GM12878 (cell line): ENCODE data around the gene NLE1. TPM values are rescaled to one million over a fixed set of nuclear protein-coding genes. Genes with fewer than 3 reads are reported as not detected.

Source experiments
- ATAC-seq: fragments of 200-7000 bp; cut with Tn5 transposase; 3 replicates; pipeline ENCODE4 v1.9.1; 2020; ENCODE audit warnings: mild to moderate bottlenecking, moderate library complexity
- BruUV-seq: library from RNA; stranded (reverse); fragments of 400-500 nt; replicated peaks from 2 replicates; lab custom pipeline; 2021; lab: Mats Ljungman, UMichigan
- CTCF ChIA-PET: fragments of 300-600 bp; sonication (Branson Sonifier 250); formaldehyde crosslinking; extraction: SDS; loops from one replicate; lab custom pipeline; 2021; ENCODE audit warnings: inconsistent platforms; lab: Yijun Ruan, JAX
- POLR2A ChIA-PET: fragments of 350-600 bp; formaldehyde crosslinking; extraction: SDS; loops from one replicate; lab custom pipeline; 2021; ENCODE audit warnings: inconsistent platforms; lab: Charles Lee
- RAD21 ChIA-PET: fragments of 300-600 bp; sonication (Branson Sonifier 250); formaldehyde crosslinking; loops from one replicate; lab custom pipeline; 2023; ENCODE audit warnings: antibody characterized with exemption; ENCODE audit not compliant: unreplicated experiment; lab: Charles Lee
- SMC1A ChIA-PET: fragments of 300-600 bp; sonication (Branson Sonifier 250); formaldehyde crosslinking; loops from one replicate; lab custom pipeline; 2023; ENCODE audit not compliant: unreplicated experiment, uncharacterized antibody; lab: Charles Lee
- DNase-seq: peaks from one replicate; pipeline ENCODE4 v3.0.0-alpha.2; 2011; ENCODE audit warnings: low read depth, low spot score
- FAIRE-seq: peaks from 3 replicates; lab custom pipeline; 2011; peaks lifted over from hg19 to GRCh38; lab: Jason Lieb, UNC
- H2AFZ ChIP-seq: 2 replicates; pipeline ENCODE4 v1.6.0; 2011; ENCODE audit warnings: low read depth, low read length, control low read depth; ENCODE audit not compliant: control insufficient read depth
- H3K27ac ChIP-seq: 2 replicates; pipeline ENCODE4 v1.5.1; 2011; ENCODE audit warnings: control low read depth; ENCODE audit not compliant: control insufficient read depth, insufficient read depth
- H3K27me3 ChIP-seq, 2 experiments: replicated peaks in 1 of 2; 2 replicates each; pipeline versions ENCODE4 v1.6.0 to v1.6.1; 2011; ENCODE audit warnings: low read length in 1 of 2; ENCODE audit not compliant: control insufficient read depth in 2 of 2, insufficient read depth in 2 of 2
- H3K36me3 ChIP-seq, 2 experiments: 2 replicates each; pipeline ENCODE4 v1.5.1; 2011; ENCODE audit warnings: low read length in 1 of 2; ENCODE audit not compliant: control insufficient read depth in 2 of 2, insufficient read depth in 2 of 2
- H3K4me1 ChIP-seq: 2 replicates; pipeline ENCODE4 v1.6.1; 2011; ENCODE audit warnings: mild to moderate bottlenecking, low read length, moderate library complexity, mixed read lengths; ENCODE audit not compliant: control insufficient read depth, insufficient read depth
- H3K4me2 ChIP-seq: 2 replicates; pipeline ENCODE4 v1.6.0; 2011; ENCODE audit warnings: control low read depth; ENCODE audit not compliant: control insufficient read depth, insufficient read depth
- H3K4me3 ChIP-seq: fragments of 200-600 bp; sonication (generic); 2 replicates; pipeline ENCODE4 v1.5.1; 2016
- H3K79me2 ChIP-seq: 2 replicates; pipeline ENCODE4 v1.6.0; 2011; ENCODE audit warnings: low read length; ENCODE audit not compliant: control insufficient read depth, insufficient read depth
- H3K9ac ChIP-seq: 2 replicates; pipeline ENCODE4 v1.8.0; 2011; ENCODE audit warnings: low read length, control low read depth, mixed read lengths; ENCODE audit not compliant: control insufficient read depth, insufficient read depth
- H3K9me3 ChIP-seq: replicated peaks from 3 replicates; pipeline ENCODE4 v1.5.1; 2011; ENCODE audit warnings: mild to moderate bottlenecking, low read length; ENCODE audit not compliant: control insufficient read depth, insufficient read depth
- H4K20me1 ChIP-seq: 2 replicates; pipeline ENCODE4 v1.6.0; 2011; ENCODE audit not compliant: control insufficient read depth, insufficient read depth
- ATF7 ChIP-seq: fragments of 450-650 bp; IDR thresholded peaks from 2 replicates; pipeline ENCODE4 v1.6.1; 2016; ENCODE audit warnings: low read depth, mild to moderate bottlenecking
- BACH1 ChIP-seq: fragments of 450-650 bp; IDR thresholded peaks from 2 replicates; pipeline ENCODE4 v1.6.1; 2017; ENCODE audit warnings: mild to moderate bottlenecking, borderline replicate concordance
- BHLHE40 ChIP-seq, 2 experiments: fragments of 450-650 bp in 1 of 2; IDR thresholded peaks; 2 replicates each; pipeline ENCODE4 v1.6.1; 2011 to 2017; ENCODE audit warnings: low read depth in 2 of 2, borderline replicate concordance in 1 of 2, improper control_type of control experiment in 1 of 2, low read length in 1 of 2, mild to moderate bottlenecking in 1 of 2
- BRCA1 ChIP-seq: IDR thresholded peaks from 2 replicates; pipeline ENCODE4 v1.6.1; 2011; ENCODE audit warnings: low read depth, low read length, improper control_type of control experiment
- CBFB ChIP-seq: IDR thresholded peaks from 2 replicates; pipeline ENCODE4 v1.6.1; 2016; ENCODE audit warnings: antibody characterized with exemption, low read depth
- EP300 ChIP-seq, 2 experiments: fragments of 150-350 bp in 1 of 2; IDR thresholded peaks; 2 replicates each; pipeline ENCODE4 v1.6.1; 2011 to 2012; ENCODE audit warnings: low read depth in 2 of 2, low read length in 2 of 2, borderline replicate concordance in 1 of 2, improper control_type of control experiment in 1 of 2, inconsistent platforms in 1 of 2; ENCODE audit not compliant: control insufficient read depth in 1 of 2
- ETV6 ChIP-seq, 2 experiments: fragments of 450-650 bp in 1 of 2; IDR thresholded peaks in 1 of 2; conservative IDR thresholded peaks in 1 of 2; 2 replicates each; pipeline ENCODE4 v1.6.1; 2014; ENCODE audit warnings: antibody characterized with exemption in 1 of 2, borderline replicate concordance in 1 of 2, low read depth in 1 of 2, mild to moderate bottlenecking in 1 of 2, moderate library complexity in 1 of 2
- HCFC1 ChIP-seq: fragments of 150-350 bp; IDR thresholded peaks from 2 replicates; pipeline ENCODE4 v1.6.1; 2014; ENCODE audit warnings: low read length
- KAT2A ChIP-seq: conservative IDR thresholded peaks from 2 replicates; pipeline ENCODE4 v1.6.1; 2011; ENCODE audit warnings: low read depth, low read length; ENCODE audit not compliant: control insufficient read depth
- SRF ChIP-seq, 2 experiments: IDR thresholded peaks; 2 replicates each; pipeline ENCODE4 v1.6.1; 2011; ENCODE audit warnings: low read depth in 2 of 2, low read length in 2 of 2, mild to moderate bottlenecking in 1 of 2, moderate library complexity in 1 of 2
- SUPT20H ChIP-seq: IDR thresholded peaks from 2 replicates; pipeline ENCODE4 v1.6.1; 2011; ENCODE audit warnings: low read depth, mild to moderate bottlenecking, low read length, moderate library complexity, borderline replicate concordance; ENCODE audit not compliant: control insufficient read depth
- TAF1 ChIP-seq: IDR thresholded peaks from 2 replicates; pipeline ENCODE4 v1.6.1; 2011; ENCODE audit warnings: mild to moderate bottlenecking, low read depth, low read length, borderline replicate concordance
- YY1 ChIP-seq: IDR thresholded peaks from 2 replicates; pipeline ENCODE4 v1.6.1; 2011; ENCODE audit warnings: low read depth, mild to moderate bottlenecking, low read length
- WGBS: methylation state at CpG from one replicate; pipeline ENCODE4 v1.1.6; 2016; ENCODE audit warnings: low lambda C conversion rate; ENCODE audit not compliant: insufficient replicate concordance, insufficient coverage; ENCODE audit errors: missing lambda C conversion rate; 5-methylcytosine and 5-hydroxymethylcytosine counted together
- in situ Hi-C: fragments of 300-500 bp; cut with MboI; formaldehyde crosslinking; loops from 9 replicates; pipeline ENCODE4 v1.14.3; 2018; ENCODE audit warnings: mixed read lengths
- intact Hi-C: fragments of 100-400 bp; cut with micrococcal nuclease; formaldehyde crosslinking; loops from one replicate; pipeline ENCODE4 v1.14.2; 2022; ENCODE audit not compliant: unreplicated experiment
- polyA plus RNA-seq, 11 experiments: library from polyadenylated mRNA; depleted of rRNA in 4 of 11; unstranded in 6 of 11; stranded (reverse) in 5 of 11; fragments of >200 nt; fragmentation: Nextera tagmentation in 4 of 11; fragmentation: Illumina TruSeq in 1 of 11; extraction: Ambion mirVana in 4 of 11; extraction: Trizol in 1 of 11; gene quantifications; 1 replicate in 1 of 11; 2 replicates in 10 of 11; pipeline versions ENCODE4 v1.2.1 to v1.2.3, GENCODE V29; 2011 to 2016; ENCODE audit warnings: inconsistent platforms in 2 of 11, missing spikeins in 2 of 11, low read depth in 1 of 11
- total RNA-seq, 4 experiments: library from RNA; depleted of rRNA in 3 of 4; stranded (reverse); fragments of >200 nt in 3 of 4; fragmentation: Illumina TruSeq in 1 of 4; extraction: Trizol in 1 of 4; gene quantifications; 2 replicates each; pipeline versions ENCODE4 v1.2.1 to v1.2.3, GENCODE V29; 2013 to 2021
- TF ChIP-seq, protein P1 (sequence below): IDR thresholded peaks from 2 replicates; pipeline ENCODE4 v1.6.1; 2012; ENCODE audit warnings: improper control_type of control experiment, low read depth, low read length; ENCODE audit not compliant: insufficient replicate concordance

NLE1 gene
- total and polyA plus RNA-seq, 10 of the 15 experiments (the other 5 are each of a cell fraction or from before 2014, with no cell fraction given) = 2.4 to 33.5 (median 17.6) TPM

DNA sequence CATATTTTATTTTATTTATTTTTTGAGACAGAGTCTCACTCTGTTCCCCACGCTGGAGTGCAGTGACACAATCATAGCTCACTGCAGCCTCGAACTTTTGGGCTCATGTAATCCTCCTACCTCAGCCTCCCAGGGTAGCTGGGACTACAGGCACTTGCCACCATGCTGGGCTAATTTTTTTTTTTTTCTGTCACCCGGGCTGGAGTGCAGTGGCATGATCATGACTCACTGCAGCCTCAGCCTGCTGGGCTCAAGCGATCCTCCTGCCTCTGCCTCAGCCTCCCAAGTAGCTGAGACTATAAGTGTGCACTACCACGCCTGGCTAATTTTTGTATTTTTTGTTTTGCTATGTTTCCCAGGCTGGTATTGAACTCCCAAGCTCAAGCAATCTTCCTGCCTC is 22.6 kb upstream of the NLE1 start:
- ChIA-PET RAD21 (no interaction called here), CTCF (no interaction called here), SMC1A (interaction anchor here (0.6 kb wide), 1 partner anchor 103 kb away, joined by 3 read pairs; no protein-coding TSS in a partner anchor)
- FAIRE-seq = no peak
- Histone ChIP-seq H2AFZ (no peak overlapping the region), H3K4me1 (no peaks in the 10 kb centered on the region), H3K79me2 (no peaks in the 10 kb centered on the region), H3K9me3 (no peaks in the 10 kb centered on the region), H3K27me3 (peaks cover under 1 to 1% of the 10 kb centered on the region in 2 experiments; a peak in 3 of 4 replicates), H3K27ac (no peak overlapping the region), H3K4me2 (no peak overlapping the region), H3K36me3 (no peaks in the 10 kb centered on the region)
- ATAC-seq = no peak
- no TSS peak for BruUV-seq
- TF ChIP-seq HCFC1 = no peak
- no peak for TF ChIP-seq EP300 (IDR thresholded peaks at IDR 0.05; ENCODE audit: borderline replicate concordance in 1 of 2, control insufficient read depth in 1 of 2, low read depth in 2 of 2, low read length in 2 of 2)
- no peak for TF ChIP-seq YY1
- TF ChIP-seq BHLHE40 (IDR thresholded peaks at IDR 0.05; ENCODE audit: borderline replicate concordance in 1 of 2, low read depth in 2 of 2, low read length in 1 of 2) = no peak
- no peak for TF ChIP-seq SUPT20H
- no peak for TF ChIP-seq KAT2A
- TF ChIP-seq SRF (IDR thresholded peaks at IDR 0.05; ENCODE audit: low read depth in 2 of 2, low read length in 2 of 2) = no peak
- TF ChIP-seq BRCA1 = no peak
- TF ChIP-seq BACH1 = no peak
- TF ChIP-seq CBFB = no peak
- TF ChIP-seq ETV6 (conservative IDR thresholded peaks at IDR 0.05 in 1 of 2, IDR thresholded peaks at IDR 0.05 in 1 of 2; ENCODE audit: borderline replicate concordance in 1 of 2, low read depth in 1 of 2) = no peak
- TF ChIP-seq TAF1 = no peak
- no peak for TF ChIP-seq ATF7
- TF ChIP-seq, protein P1, sequence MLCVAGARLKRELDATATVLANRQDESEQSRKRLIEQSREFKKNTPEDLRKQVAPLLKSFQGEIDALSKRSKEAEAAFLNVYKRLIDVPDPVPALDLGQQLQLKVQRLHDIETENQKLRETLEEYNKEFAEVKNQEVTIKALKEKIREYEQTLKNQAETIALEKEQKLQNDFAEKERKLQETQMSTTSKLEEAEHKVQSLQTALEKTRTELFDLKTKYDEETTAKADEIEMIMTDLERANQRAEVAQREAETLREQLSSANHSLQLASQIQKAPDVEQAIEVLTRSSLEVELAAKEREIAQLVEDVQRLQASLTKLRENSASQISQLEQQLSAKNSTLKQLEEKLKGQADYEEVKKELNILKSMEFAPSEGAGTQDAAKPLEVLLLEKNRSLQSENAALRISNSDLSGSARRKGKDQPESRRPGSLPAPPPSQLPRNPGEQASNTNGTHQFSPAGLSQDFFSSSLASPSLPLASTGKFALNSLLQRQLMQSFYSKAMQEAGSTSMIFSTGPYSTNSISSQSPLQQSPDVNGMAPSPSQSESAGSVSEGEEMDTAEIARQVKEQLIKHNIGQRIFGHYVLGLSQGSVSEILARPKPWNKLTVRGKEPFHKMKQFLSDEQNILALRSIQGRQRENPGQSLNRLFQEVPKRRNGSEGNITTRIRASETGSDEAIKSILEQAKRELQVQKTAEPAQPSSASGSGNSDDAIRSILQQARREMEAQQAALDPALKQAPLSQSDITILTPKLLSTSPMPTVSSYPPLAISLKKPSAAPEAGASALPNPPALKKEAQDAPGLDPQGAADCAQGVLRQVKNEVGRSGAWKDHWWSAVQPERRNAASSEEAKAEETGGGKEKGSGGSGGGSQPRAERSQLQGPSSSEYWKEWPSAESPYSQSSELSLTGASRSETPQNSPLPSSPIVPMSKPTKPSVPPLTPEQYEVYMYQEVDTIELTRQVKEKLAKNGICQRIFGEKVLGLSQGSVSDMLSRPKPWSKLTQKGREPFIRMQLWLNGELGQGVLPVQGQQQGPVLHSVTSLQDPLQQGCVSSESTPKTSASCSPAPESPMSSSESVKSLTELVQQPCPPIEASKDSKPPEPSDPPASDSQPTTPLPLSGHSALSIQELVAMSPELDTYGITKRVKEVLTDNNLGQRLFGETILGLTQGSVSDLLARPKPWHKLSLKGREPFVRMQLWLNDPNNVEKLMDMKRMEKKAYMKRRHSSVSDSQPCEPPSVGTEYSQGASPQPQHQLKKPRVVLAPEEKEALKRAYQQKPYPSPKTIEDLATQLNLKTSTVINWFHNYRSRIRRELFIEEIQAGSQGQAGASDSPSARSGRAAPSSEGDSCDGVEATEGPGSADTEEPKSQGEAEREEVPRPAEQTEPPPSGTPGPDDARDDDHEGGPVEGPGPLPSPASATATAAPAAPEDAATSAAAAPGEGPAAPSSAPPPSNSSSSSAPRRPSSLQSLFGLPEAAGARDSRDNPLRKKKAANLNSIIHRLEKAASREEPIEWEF = no peak
- TF ChIP-seq, all 136 proteins: peak for 0
- H3K4me3 ChIP-seq = no peak overlapping the region
- no peak overlapping the region for H3K9ac ChIP-seq
- no peaks in the 10 kb centered on the region for H4K20me1 ChIP-seq
- DNase-seq = no peak
- intact Hi-C loops = no loop called here
- POLR2A ChIA-PET = no interaction called here
- in situ Hi-C loops = loop anchor here (5.0 to 10.0 kb wide), 2 partner anchors 373 to 580 kb away; partner anchors contain the start of gene SLFN12L
- WGBS = 5% methylated on average over 5 of the region's 5 CpGs
